ENCODE measurements around the gene SLC9C1.

DNA sequence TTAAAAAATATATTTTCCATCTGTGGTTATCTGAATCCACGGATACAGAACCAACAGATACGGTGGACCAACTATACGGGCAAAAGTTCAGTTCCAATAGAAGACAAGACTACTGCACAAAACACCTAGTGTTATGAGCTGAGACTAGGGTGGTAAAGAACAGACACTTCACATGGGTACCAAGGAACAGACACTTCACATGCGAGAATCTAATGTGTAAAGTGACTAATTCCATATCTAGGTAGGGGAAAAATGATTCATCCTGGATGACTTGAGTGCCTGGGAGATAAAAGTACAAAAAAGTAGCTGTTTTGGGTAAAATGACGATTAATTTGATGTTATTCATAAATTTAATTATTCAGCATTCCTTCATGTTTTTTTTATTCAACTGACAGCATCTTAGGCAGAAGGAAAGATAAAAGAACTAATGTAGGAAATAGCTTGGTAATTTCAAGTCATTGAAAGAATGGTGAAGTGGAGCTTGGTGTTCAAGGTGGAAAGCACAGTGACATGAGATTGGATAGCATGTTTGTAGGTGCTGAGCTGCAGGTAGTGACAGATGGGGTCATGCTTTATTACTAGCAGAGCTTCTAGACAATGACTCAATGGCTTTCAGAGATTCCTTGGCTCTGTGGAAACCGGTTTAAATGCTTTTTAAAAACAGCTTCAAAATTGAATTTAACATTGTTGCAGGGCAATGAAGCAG, 44.2 kb upstream of the SLC9C1 start:
- TF ChIP-seq CTCF (conservative IDR thresholded peaks at IDR 0.05; ENCODE audit: low read depth, low read length) (no peak), EZH2 (IDR thresholded peaks at IDR 0.05; ENCODE audit: borderline replicate concordance, low read depth, low read length, poor library complexity, severe bottlenecking) (no peak)

Data from A673 (cell line).